Liver (tissue), 3 donors: ENCODE data around the gene JMJD1C.

Experiments
- HNF4G ChIP-seq: IDR thresholded peaks from 2 replicates; pipeline ENCODE4 v1.6.1; 2016; ENCODE audit warnings: antibody characterized with exemption
- TF ChIP-seq, protein P1 (sequence below): fragments of 150-350 bp; IDR thresholded peaks from 2 replicates; pipeline ENCODE4 v1.5.1; 2017; ENCODE audit warnings: improper control_type of control experiment, low read depth, low read length; ENCODE audit not compliant: missing input control
- donor health status: healthy.
- donor health status: healthy.

DNA sequence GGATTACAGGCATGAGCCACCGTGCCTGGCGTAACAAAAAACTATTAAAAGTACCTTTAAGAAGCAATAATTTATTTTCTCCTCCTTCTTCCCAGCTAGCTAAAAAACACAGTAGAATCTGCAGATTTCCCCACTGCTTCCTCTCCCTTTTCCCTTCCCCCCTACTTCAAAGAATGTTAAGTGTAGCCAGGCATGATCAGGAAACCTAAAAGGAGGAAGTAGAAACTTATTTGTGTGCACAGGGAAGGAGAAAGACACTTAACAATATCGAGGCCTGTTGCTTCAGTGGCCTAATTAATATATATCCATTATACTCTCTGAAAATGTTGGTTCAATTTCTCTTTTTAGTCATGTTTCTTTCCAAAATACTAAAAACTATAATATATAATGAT lies 204.9 kb downstream of the JMJD1C start:
- TF ChIP-seq, protein P1, sequence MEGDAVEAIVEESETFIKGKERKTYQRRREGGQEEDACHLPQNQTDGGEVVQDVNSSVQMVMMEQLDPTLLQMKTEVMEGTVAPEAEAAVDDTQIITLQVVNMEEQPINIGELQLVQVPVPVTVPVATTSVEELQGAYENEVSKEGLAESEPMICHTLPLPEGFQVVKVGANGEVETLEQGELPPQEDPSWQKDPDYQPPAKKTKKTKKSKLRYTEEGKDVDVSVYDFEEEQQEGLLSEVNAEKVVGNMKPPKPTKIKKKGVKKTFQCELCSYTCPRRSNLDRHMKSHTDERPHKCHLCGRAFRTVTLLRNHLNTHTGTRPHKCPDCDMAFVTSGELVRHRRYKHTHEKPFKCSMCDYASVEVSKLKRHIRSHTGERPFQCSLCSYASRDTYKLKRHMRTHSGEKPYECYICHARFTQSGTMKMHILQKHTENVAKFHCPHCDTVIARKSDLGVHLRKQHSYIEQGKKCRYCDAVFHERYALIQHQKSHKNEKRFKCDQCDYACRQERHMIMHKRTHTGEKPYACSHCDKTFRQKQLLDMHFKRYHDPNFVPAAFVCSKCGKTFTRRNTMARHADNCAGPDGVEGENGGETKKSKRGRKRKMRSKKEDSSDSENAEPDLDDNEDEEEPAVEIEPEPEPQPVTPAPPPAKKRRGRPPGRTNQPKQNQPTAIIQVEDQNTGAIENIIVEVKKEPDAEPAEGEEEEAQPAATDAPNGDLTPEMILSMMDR, result no peak
- no peak for TF ChIP-seq HNF4G
